RWPE2 (cell line): ENCODE results near the gene ABCA9.
"Not testable (repeated sequence)": the region's sequence is repeated elsewhere in the genome, so short reads cannot be mapped to it uniquely, and the experiment has no call there.

Experiments used
- ATAC-seq: fragments of 200-7000 bp; cut with Tn5 transposase; 3 replicates; pipeline ENCODE4 v1.9.1; 2021; ENCODE audit warnings: low read depth
- DNase-seq: peaks from one replicate; pipeline ENCODE4 v3.0.0-alpha.2; 2020; ENCODE audit warnings: low spot score
- H3K27ac ChIP-seq: fragments of 450-650 bp; 2 replicates; pipeline ENCODE4 v1.5.1; 2017; ENCODE audit warnings: mild to moderate bottlenecking; ENCODE audit not compliant: poor library complexity, severe bottlenecking
- H3K27me3 ChIP-seq: fragments of 250-450 bp; sonication (Bioruptor Pico); 2 replicates; pipeline ENCODE4 v1.5.1; 2021; ENCODE audit warnings: mild to moderate bottlenecking, moderate library complexity; ENCODE audit not compliant: insufficient read depth, poor library complexity, severe bottlenecking
- H3K36me3 ChIP-seq: fragments of 250-450 bp; sonication (Bioruptor Pico); 2 replicates; pipeline ENCODE4 v1.5.1; 2020; ENCODE audit warnings: low read depth, mild to moderate bottlenecking, moderate library complexity
- H3K4me1 ChIP-seq: fragments of 250-450 bp; sonication (Bioruptor Pico); 2 replicates; pipeline ENCODE4 v1.5.1; 2021; ENCODE audit warnings: mild to moderate bottlenecking, moderate library complexity; ENCODE audit not compliant: insufficient read depth, poor library complexity, severe bottlenecking
- H3K4me3 ChIP-seq: fragments of 250-450 bp; sonication (Bioruptor Pico); 2 replicates; pipeline ENCODE4 v1.5.1; 2021; ENCODE audit warnings: mild to moderate bottlenecking, moderate library complexity; ENCODE audit not compliant: severe bottlenecking
- H3K9me3 ChIP-seq: fragments of 250-450 bp; sonication (Bioruptor Pico); 2 replicates; pipeline ENCODE4 v1.5.1; 2021; ENCODE audit warnings: mild to moderate bottlenecking, moderate library complexity; ENCODE audit not compliant: severe bottlenecking
- TF ChIP-seq, protein P1 (sequence below): fragments of 450-650 bp; IDR thresholded peaks from one replicate; pipeline ENCODE4 v1.5.1; 2017; ENCODE audit warnings: mild to moderate bottlenecking, moderate library complexity; ENCODE audit not compliant: poor library complexity, severe bottlenecking

The ABCA9 gene

DNA sequence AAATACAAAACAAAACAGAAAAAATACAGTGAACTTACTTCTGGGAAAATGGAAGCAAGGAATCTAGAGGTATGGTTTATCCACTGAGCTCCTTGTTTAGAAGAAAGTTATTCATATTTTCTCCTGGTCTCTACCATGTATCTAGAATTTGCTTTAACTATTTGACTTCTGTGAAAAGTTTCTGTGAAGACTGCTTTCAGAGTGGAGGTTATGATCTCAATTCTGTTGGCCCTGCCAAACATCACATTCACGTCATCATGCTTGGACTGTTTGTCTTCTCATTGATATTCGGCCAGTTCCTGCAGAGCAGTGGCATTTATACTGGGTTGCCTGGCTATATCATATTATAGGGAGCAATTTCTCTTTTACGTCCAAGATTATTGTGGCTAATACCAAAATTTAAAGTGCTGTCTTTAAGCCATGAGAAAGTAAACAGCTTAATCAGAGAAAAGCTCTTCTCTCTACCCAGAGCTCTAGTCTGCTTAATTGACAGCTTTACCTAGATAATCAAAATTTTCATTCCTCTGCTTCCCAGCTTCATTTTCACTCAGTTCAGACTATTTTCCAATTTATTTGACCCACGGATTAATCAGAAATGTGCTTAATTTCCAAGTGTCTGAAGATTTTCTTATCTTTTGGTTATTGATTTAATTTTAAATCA, 105.4 kb downstream of the ABCA9 start, which contains the start of gene ABCA8:
ABCA8 (minus strand) TSS at position 212 of the 661 bp plus-strand sequence. CDS start 13,358 bp downstream, outside the sequence.
- TF ChIP-seq, protein P1, sequence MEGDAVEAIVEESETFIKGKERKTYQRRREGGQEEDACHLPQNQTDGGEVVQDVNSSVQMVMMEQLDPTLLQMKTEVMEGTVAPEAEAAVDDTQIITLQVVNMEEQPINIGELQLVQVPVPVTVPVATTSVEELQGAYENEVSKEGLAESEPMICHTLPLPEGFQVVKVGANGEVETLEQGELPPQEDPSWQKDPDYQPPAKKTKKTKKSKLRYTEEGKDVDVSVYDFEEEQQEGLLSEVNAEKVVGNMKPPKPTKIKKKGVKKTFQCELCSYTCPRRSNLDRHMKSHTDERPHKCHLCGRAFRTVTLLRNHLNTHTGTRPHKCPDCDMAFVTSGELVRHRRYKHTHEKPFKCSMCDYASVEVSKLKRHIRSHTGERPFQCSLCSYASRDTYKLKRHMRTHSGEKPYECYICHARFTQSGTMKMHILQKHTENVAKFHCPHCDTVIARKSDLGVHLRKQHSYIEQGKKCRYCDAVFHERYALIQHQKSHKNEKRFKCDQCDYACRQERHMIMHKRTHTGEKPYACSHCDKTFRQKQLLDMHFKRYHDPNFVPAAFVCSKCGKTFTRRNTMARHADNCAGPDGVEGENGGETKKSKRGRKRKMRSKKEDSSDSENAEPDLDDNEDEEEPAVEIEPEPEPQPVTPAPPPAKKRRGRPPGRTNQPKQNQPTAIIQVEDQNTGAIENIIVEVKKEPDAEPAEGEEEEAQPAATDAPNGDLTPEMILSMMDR, result no peak
- no peaks in the 10 kb centered on the region for H3K27me3 ChIP-seq
- H3K36me3 ChIP-seq, result no peaks in the 10 kb centered on the region
- DNase-seq (no peak), ATAC-seq (no peak)
- H3K9me3 ChIP-seq, result no peaks in the 10 kb centered on the region
- H3K27ac ChIP-seq, result no peak within 1 kb of the TSS
- H3K4me3 ChIP-seq, result no peak within 1 kb of the TSS
- H3K4me1 ChIP-seq, result no peaks in the 10 kb centered on the region

DNA sequence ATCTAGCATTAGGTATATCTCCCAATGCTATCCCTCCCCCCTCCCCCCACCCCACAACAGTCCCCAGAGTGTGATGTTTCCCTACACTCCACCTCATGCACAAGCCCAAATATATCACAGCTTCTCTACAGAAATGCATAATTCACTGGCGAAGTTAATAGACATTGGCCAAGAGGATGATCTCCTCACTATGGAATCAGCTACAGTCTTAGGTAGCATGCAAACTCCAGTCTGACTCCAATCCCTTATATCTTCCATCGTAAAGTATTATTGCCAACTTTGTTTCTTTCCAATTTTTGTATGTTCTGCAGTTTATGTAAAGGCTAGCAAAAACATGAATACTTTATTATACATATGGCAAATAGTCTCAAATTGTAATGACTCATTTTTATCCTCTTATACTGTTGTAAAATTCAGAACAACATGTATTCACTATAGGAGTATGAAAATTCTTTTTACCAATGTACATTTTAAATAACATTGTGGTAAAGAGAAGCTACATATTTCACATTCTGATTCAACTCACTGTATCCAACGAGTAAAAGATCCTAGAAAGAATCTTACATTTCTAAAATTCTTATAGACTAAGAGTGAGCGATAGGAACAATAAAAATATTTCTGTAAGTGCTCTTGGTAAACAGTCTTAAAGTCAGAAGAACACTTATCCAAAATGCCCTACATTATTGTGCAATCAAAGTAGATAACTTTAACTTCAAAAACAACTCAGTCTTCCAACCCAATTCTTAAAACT, 106.4 kb downstream of the ABCA9 start:
- no peak for DNase-seq
- no peak for ATAC-seq
- no peak overlapping the region for H3K4me3 ChIP-seq
- H3K36me3 ChIP-seq, result no peaks in the 10 kb centered on the region
- no peak overlapping the region for H3K27ac ChIP-seq
- no peaks in the 10 kb centered on the region for H3K4me1 ChIP-seq
- TF ChIP-seq, protein P1, result no peak
- H3K27me3 ChIP-seq, result no peaks in the 10 kb centered on the region
- H3K9me3 ChIP-seq, result no peaks in the 10 kb centered on the region

DNA sequence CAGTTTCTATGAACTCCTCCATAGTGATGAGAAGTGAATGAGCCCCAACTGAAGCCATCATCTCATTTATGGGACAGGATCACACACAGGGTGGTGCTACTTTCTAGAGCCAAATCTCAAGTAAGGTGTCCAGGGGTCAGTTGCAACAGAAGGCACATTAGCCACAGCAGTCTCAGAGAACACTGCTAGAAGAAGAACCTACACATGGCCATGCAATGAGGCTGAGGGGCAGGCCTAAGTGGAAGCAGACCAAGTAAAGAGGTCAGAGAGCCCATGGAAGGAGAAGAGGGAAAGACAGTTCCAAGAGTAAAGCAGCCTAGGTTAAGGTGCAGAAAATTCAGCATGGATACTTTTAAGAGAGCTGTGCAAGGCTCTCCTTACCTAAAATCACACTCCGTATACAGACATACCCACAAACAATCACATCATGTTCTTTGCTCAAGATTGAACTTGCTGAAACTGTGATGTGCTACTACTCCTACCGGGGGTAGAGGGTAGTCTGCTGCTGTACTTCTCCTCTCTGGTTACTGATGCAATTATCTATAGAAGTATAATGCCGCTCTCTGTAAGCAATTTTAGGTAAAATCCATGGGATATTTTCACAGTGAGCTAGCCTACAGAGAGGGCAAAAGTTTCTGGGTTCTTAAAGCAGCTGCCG, 107.3 kb downstream of the ABCA9 start:
- Histone ChIP-seq H3K27ac (no peak overlapping the region), H3K27me3 (no peaks in the 10 kb centered on the region), H3K36me3 (no peaks in the 10 kb centered on the region), H3K4me3 (no peak overlapping the region), H3K9me3 (no peaks in the 10 kb centered on the region), H3K4me1 (no peaks in the 10 kb centered on the region)
- no peak for DNase-seq
- TF ChIP-seq, protein P1, result no peak
- no peak for ATAC-seq

DNA sequence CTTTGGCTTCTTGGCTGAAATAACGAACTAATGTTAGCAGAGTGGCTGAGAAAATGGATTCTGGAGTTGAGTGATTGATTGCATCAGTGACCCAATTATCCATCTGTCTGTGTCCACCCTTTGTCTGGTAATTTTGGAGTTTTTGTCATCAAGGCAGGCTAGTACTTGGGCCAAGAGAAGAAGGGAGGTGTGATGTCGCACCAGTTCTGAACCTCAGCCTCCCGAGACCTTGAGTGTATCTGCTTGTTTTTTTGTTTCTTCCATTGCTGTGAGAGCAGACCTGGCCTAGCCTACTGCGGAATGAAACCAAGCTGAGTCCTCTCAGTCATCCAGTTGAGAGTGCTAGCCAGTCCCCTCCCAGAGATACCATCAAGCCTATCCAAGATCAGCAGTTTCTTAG, 110.0 kb downstream of the ABCA9 start:
- H3K4me3 ChIP-seq, result no peak overlapping the region
- TF ChIP-seq, protein P1, result no peak
- ATAC-seq, result no peak
- DNase-seq, result no peak
- no peaks in the 10 kb centered on the region for H3K27me3 ChIP-seq
- no peaks in the 10 kb centered on the region for H3K9me3 ChIP-seq
- H3K36me3 ChIP-seq, result no peaks in the 10 kb centered on the region
- no peaks in the 10 kb centered on the region for H3K4me1 ChIP-seq
- no peak overlapping the region for H3K27ac ChIP-seq

DNA sequence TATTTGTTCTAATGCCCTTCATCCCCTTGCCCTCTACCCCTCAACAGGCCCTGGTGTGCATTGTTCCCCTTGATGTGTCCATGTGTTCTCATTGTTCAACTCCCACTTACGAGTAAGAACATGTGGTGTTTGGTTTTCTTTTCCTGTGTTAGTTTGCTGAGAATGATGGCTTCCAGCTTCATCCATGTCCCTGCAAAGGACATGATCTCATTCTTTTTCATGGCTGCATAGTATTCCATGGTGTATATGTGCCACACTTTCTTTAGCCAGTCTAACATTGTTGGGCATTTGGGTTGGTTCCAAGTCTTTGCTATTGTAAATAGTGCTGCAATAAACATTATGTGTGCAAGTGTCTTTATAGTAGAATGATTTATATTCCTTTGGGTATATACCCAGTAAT, 112.9 kb downstream of the ABCA9 start:
- DNase-seq, H3K27me3 ChIP-seq, H3K4me3 ChIP-seq, H3K36me3 ChIP-seq, H3K27ac ChIP-seq, H3K4me1 ChIP-seq, ATAC-seq, H3K9me3 ChIP-seq: not testable (repeated sequence)
